HepG2 (cell line): Measurements from ENCODE around the gene OVCA2. TPM values are rescaled to one million over a fixed set of nuclear protein-coding genes. Genes with fewer than 3 reads are reported as not detected.

ENCODE experiments used
- AFF4 ChIP-seq: sonication (generic); formaldehyde crosslinking; IDR thresholded peaks from 2 replicates; pipeline ENCODE4 v1.4.0; 2020; ENCODE audit warnings: missing genetic modification reagents
- ARID2 ChIP-seq: sonication (generic); formaldehyde crosslinking; IDR thresholded peaks from 2 replicates; pipeline ENCODE4 v1.8.1; 2022; ENCODE audit warnings: mild to moderate bottlenecking, missing genetic modification reagents, borderline replicate concordance
- BRCA1 ChIP-seq: sonication (generic); formaldehyde crosslinking; IDR thresholded peaks from 2 replicates; pipeline ENCODE4 v1.4.0; 2020; ENCODE audit warnings: missing genetic modification reagents
- E2F2 ChIP-seq: sonication (generic); formaldehyde crosslinking; IDR thresholded peaks from 2 replicates; pipeline ENCODE4 v1.4.0; 2020; ENCODE audit warnings: missing genetic modification reagents, borderline replicate concordance
- ELF4 ChIP-seq: sonication (generic); formaldehyde crosslinking; IDR thresholded peaks from 2 replicates; pipeline ENCODE4 v1.5.0; 2020; ENCODE audit warnings: missing genetic modification reagents, mild to moderate bottlenecking, moderate library complexity, borderline replicate concordance
- GATA4 ChIP-seq: sonication (generic); IDR thresholded peaks from 2 replicates; pipeline ENCODE4 v1.6.1; 2016; ENCODE audit warnings: antibody characterized with exemption, low read depth, borderline replicate concordance
- HNF4G ChIP-seq, 2 experiments: sonication (generic) in 1 of 2; formaldehyde crosslinking in 1 of 2; IDR thresholded peaks; 2 replicates each; pipeline versions ENCODE4 v1.4.0 to v1.6.1; 2011 to 2020; ENCODE audit warnings: borderline replicate concordance in 2 of 2, low read depth in 2 of 2, mild to moderate bottlenecking in 2 of 2, low read length in 1 of 2, missing genetic modification reagents in 1 of 2, moderate library complexity in 1 of 2
- IKZF4 ChIP-seq: sonication (generic); formaldehyde crosslinking; IDR thresholded peaks from 2 replicates; pipeline ENCODE4 v1.5.1; 2020; ENCODE audit warnings: borderline replicate concordance, mild to moderate bottlenecking, low read depth, missing genetic modification reagents; ENCODE audit errors: not compliant biosample characterization
- PBX2 ChIP-seq: IDR thresholded peaks from 2 replicates; pipeline ENCODE4 v1.6.1; 2016; ENCODE audit warnings: control low read depth
- PREB ChIP-seq: sonication (generic); formaldehyde crosslinking; IDR thresholded peaks from 2 replicates; pipeline ENCODE4 v1.4.0; 2020; ENCODE audit warnings: missing genetic modification reagents
- TBP ChIP-seq: sonication (generic); formaldehyde crosslinking; IDR thresholded peaks from 2 replicates; pipeline ENCODE4 v1.5.0; 2020; ENCODE audit warnings: missing genetic modification reagents
- ZC3H13 ChIP-seq: sonication (generic); formaldehyde crosslinking; IDR thresholded peaks from 2 replicates; pipeline ENCODE4 v1.8.1; 2023; ENCODE audit warnings: mild to moderate bottlenecking, missing genetic modification reagents, moderate library complexity
- ZNF232 ChIP-seq: sonication (generic); formaldehyde crosslinking; IDR thresholded peaks from 2 replicates; pipeline ENCODE4 v1.4.0; 2020; ENCODE audit warnings: missing genetic modification reagents, borderline replicate concordance
- ZNF639 ChIP-seq: conservative IDR thresholded peaks from 2 replicates; pipeline ENCODE4 v1.6.1; 2018; ENCODE audit warnings: missing genetic modification reagents
- ZNF740 ChIP-seq: sonication (generic); formaldehyde crosslinking; IDR thresholded peaks from 2 replicates; pipeline ENCODE4 v1.4.0; 2020; ENCODE audit warnings: missing genetic modification reagents
- ZNF749 ChIP-seq: sonication (generic); formaldehyde crosslinking; IDR thresholded peaks from 2 replicates; pipeline ENCODE4 v1.8.0; 2022; ENCODE audit warnings: mild to moderate bottlenecking, missing genetic modification reagents, moderate library complexity, borderline replicate concordance
- ZSCAN20 ChIP-seq: sonication (generic); formaldehyde crosslinking; IDR thresholded peaks from 2 replicates; pipeline ENCODE4 v1.4.0; 2020; ENCODE audit warnings: missing genetic modification reagents, mild to moderate bottlenecking, borderline replicate concordance
- ZSCAN30 ChIP-seq: sonication (generic); formaldehyde crosslinking; IDR thresholded peaks from 2 replicates; pipeline ENCODE4 v1.5.0; 2020; ENCODE audit warnings: mild to moderate bottlenecking, missing genetic modification reagents
- polyA plus RNA-seq, 8 experiments: library from polyadenylated mRNA; depleted of rRNA in 3 of 8; stranded (reverse) in 7 of 8; unstranded in 1 of 8; fragments of >200 nt; fragmentation: Illumina TruSeq in 4 of 8; extraction: Trizol in 4 of 8; gene quantifications; 2 replicates each; pipeline versions ENCODE4 v1.2.1 to v1.2.3, GENCODE V29; 2011 to 2016; ENCODE audit warnings: low read depth in 4 of 8, missing spikeins in 1 of 8, mixed read lengths in 1 of 8; ENCODE audit not compliant: insufficient read depth in 1 of 8
- total RNA-seq, 5 experiments: library from RNA; depleted of rRNA; stranded (reverse); fragments of >200 nt; fragmentation: Illumina TruSeq; extraction: Trizol; gene quantifications; 2 replicates each; pipeline ENCODE4 v1.2.3, GENCODE V29; 2016; ENCODE audit warnings: low read depth in 1 of 5

Gene OVCA2
- total and polyA plus RNA-seq, 2 of the 13 experiments (the other 11 are each of a cell fraction or from before 2014, with no cell fraction given): 23.7 to 28.2 TPM

- TF ChIP-seq IKZF4 (CRISPR knock-in tag) (no peak), GATA4 (0 out of 2 replicates have a peak, but pooled peaks have one; percentile 12), ZNF740 (no peak), ZC3H13 (CRISPR knock-in tag) (peak; percentile 74; the same call in 1 of the 2 replicates), ELF4 (CRISPR knock-in tag) (no peak), ZNF749 (CRISPR knock-in tag) (peak; percentile 77; the same call in 1 of the 2 replicates), AFF4 (CRISPR knock-in tag) (0 out of 2 replicates have a peak, but pooled peaks have one; percentile 59), ZSCAN30 (no peak), PBX2 (CRISPR knock-in tag) (no peak), HNF4G (IDR thresholded peaks at IDR 0.05; ENCODE audit: borderline replicate concordance, low read depth, low read length) (no peak), HNF4G (CRISPR knock-in tag; IDR thresholded peaks at IDR 0.05; ENCODE audit: borderline replicate concordance, low read depth) (no peak), E2F2 (CRISPR knock-in tag) (peak; percentile 75; the same call in 1 of the 2 replicates), TBP (CRISPR knock-in tag) (no peak), ZNF639 (CRISPR knock-in tag) (peak; percentile 77), ARID2 (CRISPR knock-in tag) (peak; percentile 36; the same call in 1 of the 2 replicates), ZNF232 (CRISPR knock-in tag) (no peak), BRCA1 (CRISPR knock-in tag) (no peak), PREB (no peak), ZSCAN20 (CRISPR knock-in tag) (peak; percentile 53; the same call in 1 of the 2 replicates)
These were observed 11.7 kb upstream of the OVCA2 start, which contains the start of gene DPH1 (continued) for GRCh38 chr17:2029911-2030778.
